PC-3 (cell line): ENCODE measurements around the gene MRFAP1. TPM values are rescaled to one million over a fixed set of nuclear protein-coding genes. Genes with fewer than 3 reads are reported as not detected.

ENCODE experiments used
- ATAC-seq: fragments of 200-7000 bp; cut with Tn5 transposase; 2 replicates; pipeline ENCODE4 v1.9.1; 2020; ENCODE audit warnings: mild to moderate bottlenecking, moderate library complexity
- BruUV-seq: library from RNA; stranded (reverse); fragments of 400-500 nt; replicated peaks from 2 replicates; lab custom pipeline; 2021; lab: Mats Ljungman, UMichigan
- CTCF ChIA-PET: fragments of 300-600 bp; sonication (Branson Sonifier 250); formaldehyde crosslinking; loops from one replicate; lab custom pipeline; 2022; ENCODE audit warnings: antibody characterized with exemption; lab: Charles Lee
- POLR2A ChIA-PET: fragments of 300-600 bp; sonication (Branson Sonifier 250); formaldehyde crosslinking; loops from one replicate; lab custom pipeline; 2022; ENCODE audit warnings: antibody characterized with exemption; ENCODE audit not compliant: unreplicated experiment; lab: Charles Lee
- DNase-seq: peaks from one replicate; pipeline ENCODE4 v3.0.0-alpha.2; 2015
- H2AFZ ChIP-seq: fragments of 300-600 bp; sonication (generic); 2 replicates; pipeline ENCODE4 v1.6.0; 2016; ENCODE audit warnings: antibody characterized with exemption, low read length
- H3F3A ChIP-seq: fragments of 300-600 bp; sonication (generic); one replicate; pipeline ENCODE4 v1.6.0; 2017; ENCODE audit warnings: antibody characterized with exemption, low read length, control low read depth, mild to moderate bottlenecking; ENCODE audit not compliant: unreplicated experiment
- H3K27ac ChIP-seq: fragments of 300-600 bp; sonication (generic); 2 replicates; pipeline ENCODE4 v1.5.1; 2016; ENCODE audit warnings: mild to moderate bottlenecking, low read length
- H3K27me3 ChIP-seq: fragments of 300-600 bp; sonication (generic); 2 replicates; pipeline ENCODE4 v1.6.1; 2016; ENCODE audit warnings: low read length, mixed read lengths
- H3K36me3 ChIP-seq: fragments of 300-600 bp; sonication (generic); 2 replicates; pipeline ENCODE4 v1.6.1; 2016; ENCODE audit warnings: low read depth, mixed run types, low read length, mixed read lengths
- H3K4me1 ChIP-seq: fragments of 300-600 bp; sonication (generic); 2 replicates; pipeline ENCODE4 v1.5.1; 2016; ENCODE audit warnings: low read length; ENCODE audit not compliant: insufficient read depth
- H3K4me2 ChIP-seq: fragments of 300-600 bp; sonication (generic); 2 replicates; pipeline ENCODE4 v1.6.0; 2016; ENCODE audit warnings: low read length
- H3K4me3 ChIP-seq: fragments of 300-600 bp; sonication (generic); 2 replicates; pipeline ENCODE4 v1.5.1; 2016; ENCODE audit warnings: mild to moderate bottlenecking, low read length, mixed read lengths
- H3K79me2 ChIP-seq: fragments of 300-600 bp; sonication (generic); 2 replicates; pipeline ENCODE4 v1.6.1; 2017; ENCODE audit warnings: low read length, mixed read lengths
- H3K9ac ChIP-seq: fragments of 300-600 bp; sonication (generic); 2 replicates; pipeline ENCODE4 v1.6.0; 2016; ENCODE audit warnings: mild to moderate bottlenecking, low read length
- H3K9me2 ChIP-seq: fragments of 300-600 bp; sonication (generic); replicated peaks from 2 replicates; pipeline ENCODE4 v1.6.1; 2016; ENCODE audit warnings: mixed run types, low read length, mixed read lengths
- H3K9me3 ChIP-seq: fragments of 300-600 bp; sonication (generic); 2 replicates; pipeline ENCODE4 v1.6.1; 2016; ENCODE audit warnings: low read length, mixed read lengths
- H4K20me1 ChIP-seq: fragments of 300-600 bp; sonication (generic); 2 replicates; pipeline ENCODE4 v1.6.1; 2016; ENCODE audit warnings: low read length, mixed read lengths
- CTCF ChIP-seq: fragments of 300-600 bp; sonication (generic); conservative IDR thresholded peaks from 2 replicates; pipeline ENCODE4 v1.5.1; 2017; ENCODE audit warnings: antibody characterized with exemption, low read depth, mild to moderate bottlenecking, low read length
- EZH2 ChIP-seq: fragments of 300-600 bp; sonication (generic); IDR thresholded peaks from one replicate; pipeline ENCODE4 v1.6.1; 2017; ENCODE audit warnings: antibody characterized with exemption, mild to moderate bottlenecking, low read length; ENCODE audit not compliant: unreplicated experiment
- EZH2phosphoT487 ChIP-seq: fragments of 300-600 bp; sonication (generic); IDR thresholded peaks from 2 replicates; pipeline ENCODE4 v1.6.1; 2018; ENCODE audit warnings: mild to moderate bottlenecking, antibody characterized with exemption, low read length, borderline replicate concordance
- intact Hi-C: fragments of 100-400 bp; cut with micrococcal nuclease; formaldehyde crosslinking; loops from 2 replicates; pipeline ENCODE4 v1.9.0; 2023
- total RNA-seq: library from RNA; depleted of rRNA; stranded (reverse); fragments of >200 nt; gene quantifications from 2 replicates; pipeline ENCODE4 v1.2.3, GENCODE V29; 2014

Gene MRFAP1
- total RNA-seq, 1 experiment from 2014 or later = 122 TPM

- CTCF ChIA-PET = no interaction called here
Observed at GRCh38 chr4:6639137-6639680, 1.3 kb upstream of the MRFAP1 start.

GRCh38 chr4:6641164-6641970 lies 882 bp downstream of the MRFAP1 start:
- peaks cover 7% of the 10 kb centered on the region; the same call in 1 of the 2 replicates for H3K4me1 ChIP-seq
- H3K4me3 ChIP-seq = peak overlapping the region; percentile 88
- peak overlapping the region; percentile 71 for H3K27ac ChIP-seq
- BruUV-seq = no TSS peak
- DNase-seq = peak; percentile 13
- TF ChIP-seq EZH2phosphoT487 = no peak
- TF ChIP-seq EZH2 = no peak
- TF ChIP-seq CTCF = no peak
- H3K9me3 ChIP-seq = no peaks in the 10 kb centered on the region
- H3K36me3 ChIP-seq = peaks cover 14% of the 10 kb centered on the region
- intact Hi-C loops = no loop called here
- H2AFZ ChIP-seq = no peak overlapping the region
- peak overlapping the region; percentile 93 for H3K4me2 ChIP-seq
- H3K79me2 ChIP-seq = peaks cover 28% of the 10 kb centered on the region
- H3K9me2 ChIP-seq = no peaks in the 10 kb centered on the region
- H3F3A ChIP-seq = no peaks in the 10 kb centered on the region
- POLR2A ChIA-PET = no interaction called here
- peak overlapping the region; percentile 93 for H3K9ac ChIP-seq
- CTCF ChIA-PET = interaction anchor here (0.5 kb wide), 1 partner anchor 34 kb away, joined by 3 read pairs; no protein-coding TSS in a partner anchor
- peak; percentile 41 for ATAC-seq
- H4K20me1 ChIP-seq = peaks cover 22% of the 10 kb centered on the region
- no peaks in the 10 kb centered on the region for H3K27me3 ChIP-seq

More at GRCh38 chr4:6639137-6639680, 1.3 kb upstream of the MRFAP1 start:
- no peak overlapping the region for H3K9ac ChIP-seq
- no peaks in the 10 kb centered on the region for H3K27me3 ChIP-seq
- intact Hi-C loops = no loop called here
- H3F3A ChIP-seq = no peaks in the 10 kb centered on the region
- POLR2A ChIA-PET = no interaction called here
- H2AFZ ChIP-seq = no peak overlapping the region
- H3K27ac ChIP-seq = no peak overlapping the region
- peaks cover 7% of the 10 kb centered on the region; the same call in 1 of the 2 replicates for H3K4me1 ChIP-seq
- H3K9me2 ChIP-seq = no peaks in the 10 kb centered on the region
- no peak for ATAC-seq
- peaks cover 14% of the 10 kb centered on the region for H3K36me3 ChIP-seq
- H3K79me2 ChIP-seq = peaks cover 28% of the 10 kb centered on the region
- TF ChIP-seq CTCF (no peak), EZH2phosphoT487 (no peak), EZH2 (no peak)
- DNase-seq = no peak
- H3K4me2 ChIP-seq = no peak overlapping the region
- no peaks in the 10 kb centered on the region for H3K9me3 ChIP-seq
- H4K20me1 ChIP-seq = peaks cover 22% of the 10 kb centered on the region
- H3K4me3 ChIP-seq = no peak overlapping the region
- BruUV-seq = no TSS peak

GRCh38 chr4:6641971-6642320 lies 1.5 kb downstream of the MRFAP1 start:
- BruUV-seq = no TSS peak
- ChIA-PET POLR2A (no interaction called here), CTCF (interaction anchor here (0.5 kb wide), 1 partner anchor 33 kb away, joined by 3 read pairs; no protein-coding TSS in a partner anchor)
- peak overlapping the region; percentile 93 for H3K4me2 ChIP-seq
- H3K27ac ChIP-seq = peak overlapping the region; percentile 71; the same call in 1 of the 2 replicates
- H3F3A ChIP-seq = no peaks in the 10 kb centered on the region
- no peaks in the 10 kb centered on the region for H3K9me3 ChIP-seq
- no peaks in the 10 kb centered on the region for H3K27me3 ChIP-seq
- H3K79me2 ChIP-seq = peaks cover 28% of the 10 kb centered on the region
- ATAC-seq (no peak), DNase-seq (no peak)
- peak overlapping the region; percentile 88 for H3K4me3 ChIP-seq
- no peak for TF ChIP-seq EZH2phosphoT487
- TF ChIP-seq EZH2 = no peak
- no peak for TF ChIP-seq CTCF
- H3K9ac ChIP-seq = peak overlapping the region; percentile 93
- intact Hi-C loops = no loop called here
- peaks cover 22% of the 10 kb centered on the region for H4K20me1 ChIP-seq
- no peak overlapping the region for H2AFZ ChIP-seq
- H3K9me2 ChIP-seq = no peaks in the 10 kb centered on the region
- peaks cover 7% of the 10 kb centered on the region; the same call in 1 of the 2 replicates for H3K4me1 ChIP-seq
- H3K36me3 ChIP-seq = peaks cover 14% of the 10 kb centered on the region
